Anterior cingulate cortex (tissue), 58 donors: Measurements from ENCODE around the gene COL4A2.

Experiments
- DNase-seq, 58 donors: peaks; one replicate each; lab custom pipeline; 2025; lab: John Stamatoyannopoulos, UW

Gene COL4A2

GRCh38 chr13:110350509-110350908 is 43.4 kb downstream of the COL4A2 start:
- no peak for DNase-seq

GRCh38 chr13:110351636-110352420 is 44.7 kb downstream of the COL4A2 start:
- no peak for DNase-seq

GRCh38 chr13:110352735-110353134 is 45.7 kb downstream of the COL4A2 start:
- DNase-seq = no peak

GRCh38 chr13:110353339-110353977 is 46.4 kb downstream of the COL4A2 start:
- no peak for DNase-seq

GRCh38 chr13:110354123-110354627 is 47.1 kb downstream of the COL4A2 start:
- no peak for DNase-seq

GRCh38 chr13:110354715-110355473 is 47.8 kb downstream of the COL4A2 start:
- no peak for DNase-seq

- DNase-seq = no peak
Observed at GRCh38 chr13:110356362-110356761, 49.3 kb downstream of the COL4A2 start.

GRCh38 chr13:110358381-110358780 is 51.3 kb downstream of the COL4A2 start:
- DNase-seq = no peak

GRCh38 chr13:110359840-110360301 is 52.8 kb downstream of the COL4A2 start:
- no peak for DNase-seq

GRCh38 chr13:110360598-110360997 is 53.5 kb downstream of the COL4A2 start:
- no peak for DNase-seq

GRCh38 chr13:110361365-110361911 is 54.4 kb downstream of the COL4A2 start:
- no peak for DNase-seq

- no peak for DNase-seq
Observed at GRCh38 chr13:110363010-110363409, 55.9 kb downstream of the COL4A2 start.

- no peak for DNase-seq
Observed at GRCh38 chr13:110364081-110364480, 57.0 kb downstream of the COL4A2 start.

GRCh38 chr13:110365876-110366275 is 58.8 kb downstream of the COL4A2 start:
- DNase-seq = no peak

- no peak for DNase-seq
Observed at GRCh38 chr13:110366733-110367132, 59.6 kb downstream of the COL4A2 start.

- no peak for DNase-seq
Observed at GRCh38 chr13:110367620-110368019, 60.5 kb downstream of the COL4A2 start.

GRCh38 chr13:110368408-110368807 is 61.3 kb downstream of the COL4A2 start:
- DNase-seq = no peak

GRCh38 chr13:110369400-110369799 is 62.3 kb downstream of the COL4A2 start:
- no peak for DNase-seq

GRCh38 chr13:110371550-110372465 is 64.7 kb downstream of the COL4A2 start:
- no peak for DNase-seq

- no peak for DNase-seq
Observed at GRCh38 chr13:110372676-110373075, 65.6 kb downstream of the COL4A2 start.
